GM21786 (cell line): ENCODE data around the gene WDFY4.

ENCODE experiments used
- ATAC-seq: cut with Tn5 transposase; IDR thresholded peaks from one replicate; pipeline ENCODE4 v1.9.1; 2021; ENCODE audit not compliant: unreplicated experiment

WDFY4 gene

DNA sequence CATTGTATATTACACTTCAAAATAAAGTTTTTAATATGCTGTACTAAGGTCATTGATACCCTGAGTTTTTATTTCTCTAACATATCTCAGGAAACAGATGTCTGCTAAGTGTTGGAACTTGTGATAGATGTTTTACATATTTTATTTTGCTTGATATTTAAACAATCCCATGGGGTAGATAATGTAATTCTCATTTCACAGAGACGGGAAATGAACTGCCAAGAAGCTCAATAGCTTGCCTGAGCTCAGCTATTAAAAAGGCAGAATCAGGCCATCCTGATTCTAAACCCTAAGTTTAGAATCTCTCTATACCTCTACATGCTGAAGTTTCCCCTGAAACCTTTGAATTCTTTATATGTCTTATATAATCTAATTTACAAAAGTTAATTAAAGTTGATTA is 128.6 kb downstream of the WDFY4 start:
- no peak for ATAC-seq

DNA sequence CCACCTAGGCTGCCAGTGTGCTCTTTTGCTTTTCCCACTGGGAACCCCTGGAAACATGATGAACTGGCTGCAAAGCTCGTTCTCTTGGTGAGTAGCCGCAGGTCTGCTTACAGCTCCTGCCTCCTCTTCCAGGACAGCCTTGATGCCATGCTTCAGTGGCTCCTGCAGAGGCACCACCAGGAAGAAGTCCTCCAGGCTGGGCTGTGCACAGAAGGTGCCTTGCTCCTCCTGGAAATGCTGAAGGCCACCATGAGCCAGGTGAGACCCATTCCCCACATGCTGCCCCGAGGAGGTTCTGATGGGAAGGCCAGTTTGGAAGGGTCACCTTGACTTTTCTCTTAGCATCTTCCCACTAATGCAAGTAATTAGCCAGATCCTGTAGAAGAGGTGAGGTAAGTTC is 129.2 kb downstream of the WDFY4 start:
- no peak for ATAC-seq

DNA sequence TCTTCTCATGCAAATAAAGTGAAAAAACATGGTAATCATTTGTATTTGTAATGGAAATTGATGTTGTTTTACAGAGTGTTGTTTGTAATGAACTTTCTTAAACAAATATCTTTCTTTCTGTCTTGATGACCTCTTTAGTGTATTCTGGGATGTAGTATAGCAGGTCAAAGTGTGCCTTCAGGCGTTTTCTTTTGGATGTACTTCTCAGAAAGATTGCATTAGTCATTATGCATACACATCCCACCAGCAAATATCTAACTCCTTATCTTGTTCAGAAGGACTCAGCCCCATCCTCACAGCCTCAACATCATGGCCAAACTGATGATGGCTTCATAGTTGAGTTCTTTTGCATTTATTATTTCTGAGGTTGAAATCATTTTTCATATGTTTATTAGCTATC is 130.3 kb downstream of the WDFY4 start:
- ATAC-seq, result no peak

DNA sequence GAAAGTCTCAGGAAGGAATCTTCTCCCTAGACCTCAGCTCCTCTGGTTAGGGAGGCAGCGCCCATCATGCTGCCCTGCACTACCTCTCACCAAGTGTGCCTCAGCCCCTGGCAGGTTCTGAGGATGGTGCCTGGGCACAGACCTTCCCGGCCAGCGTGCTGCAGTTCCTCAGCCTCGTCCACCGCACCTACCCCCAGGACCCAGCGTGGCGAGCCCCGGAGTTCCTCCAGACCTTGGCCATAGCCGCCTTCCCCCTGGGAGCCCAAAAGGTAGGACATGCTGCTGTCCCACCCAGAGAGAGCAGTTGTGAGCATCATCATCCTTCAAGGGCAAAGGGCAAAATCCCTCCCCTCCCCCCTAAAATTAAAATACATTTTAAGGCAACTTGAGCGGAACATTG is 132.5 kb downstream of the WDFY4 start:
- ATAC-seq, result no peak

DNA sequence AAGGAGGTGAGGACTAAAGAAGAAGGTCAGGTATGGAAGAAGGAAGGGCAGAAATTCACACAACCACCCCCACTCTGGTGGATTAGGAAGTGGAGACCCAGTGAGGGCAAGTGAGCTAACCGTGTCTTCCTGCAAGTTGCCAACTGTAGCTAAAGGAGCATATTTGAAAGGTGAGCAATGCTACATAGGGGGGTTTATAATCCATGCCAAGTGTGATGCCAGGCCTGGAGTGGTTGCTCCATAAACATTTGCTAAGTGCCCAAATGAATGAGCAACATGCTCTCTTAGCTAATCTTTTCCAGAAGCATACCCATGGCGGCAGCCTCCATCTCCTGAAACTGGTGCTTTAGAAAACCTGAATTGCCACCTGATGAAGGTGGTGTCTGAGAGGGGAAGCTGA is 133.4 kb downstream of the WDFY4 start:
- no peak for ATAC-seq

DNA sequence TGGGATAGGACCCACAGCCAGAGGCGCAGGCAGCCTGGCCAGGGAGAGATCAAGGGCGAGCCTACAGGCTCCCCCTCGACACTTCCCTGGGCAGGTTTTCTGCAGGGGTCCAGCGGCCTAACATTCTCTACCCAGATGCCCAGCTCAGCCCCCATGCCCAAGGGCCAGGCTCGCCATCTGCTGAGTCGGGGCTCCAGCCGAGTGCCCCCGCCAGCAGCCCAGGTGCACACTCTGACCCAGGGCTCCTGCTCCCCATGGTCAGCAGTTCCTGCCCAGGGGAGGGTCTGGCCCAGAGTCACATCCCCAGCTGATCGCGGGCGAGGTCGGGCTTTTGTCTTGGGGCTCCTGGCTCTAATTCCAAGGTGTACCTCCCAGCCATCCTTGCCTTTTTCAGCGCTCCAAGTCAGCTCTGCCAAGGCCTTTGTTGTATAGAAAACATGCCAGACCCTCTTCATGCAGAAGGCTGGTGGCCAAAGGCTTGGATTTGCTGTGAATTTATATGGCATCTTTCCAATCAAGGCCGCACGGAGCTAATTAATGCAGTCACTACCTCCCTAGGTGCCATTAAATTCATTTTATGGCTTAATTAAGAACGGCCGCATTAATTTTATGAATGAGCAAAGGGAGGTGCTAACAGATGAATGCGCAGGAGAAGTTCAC is 134.3 kb downstream of the WDFY4 start:
- no peak for ATAC-seq

DNA sequence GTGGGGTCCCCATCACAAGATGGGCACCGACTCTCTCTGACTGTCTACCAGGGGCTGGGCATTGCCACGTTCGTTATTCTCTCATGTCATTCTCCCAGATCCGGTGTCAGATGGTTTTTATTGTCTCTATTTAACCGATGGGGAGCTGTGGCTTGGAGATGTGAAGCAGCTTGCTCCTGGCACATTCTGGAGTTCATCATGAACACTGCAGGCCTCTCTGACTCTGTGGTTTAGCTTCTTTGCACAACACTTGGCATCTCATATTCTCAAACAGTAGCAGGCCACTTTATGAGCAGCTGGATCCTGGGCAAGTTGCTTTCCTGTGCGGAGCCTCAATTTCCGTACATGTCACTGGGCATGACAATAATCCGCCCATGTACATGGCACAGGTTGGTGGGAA is 135.1 kb downstream of the WDFY4 start:
- ATAC-seq, result no peak

DNA sequence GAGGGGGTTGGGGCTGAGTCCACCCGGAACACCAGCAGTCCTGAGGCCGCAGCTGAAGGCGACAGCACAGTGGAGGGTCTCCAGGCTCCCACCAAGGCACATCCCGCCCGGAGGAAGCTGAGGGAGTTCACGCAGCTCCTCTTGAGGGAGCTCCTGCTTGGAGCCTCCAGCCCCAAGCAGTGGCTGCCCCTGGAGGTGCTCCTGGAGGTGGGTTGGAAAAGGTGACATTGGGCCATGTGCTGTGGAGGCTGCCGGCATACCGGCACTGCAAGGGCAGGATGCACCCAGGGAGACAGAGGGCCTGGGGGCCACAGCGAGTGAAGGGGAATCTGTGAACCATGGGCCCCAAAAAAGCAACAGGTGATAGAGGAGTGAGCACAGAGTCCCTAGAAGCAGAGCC is 135.6 kb downstream of the WDFY4 start:
- no peak for ATAC-seq

DNA sequence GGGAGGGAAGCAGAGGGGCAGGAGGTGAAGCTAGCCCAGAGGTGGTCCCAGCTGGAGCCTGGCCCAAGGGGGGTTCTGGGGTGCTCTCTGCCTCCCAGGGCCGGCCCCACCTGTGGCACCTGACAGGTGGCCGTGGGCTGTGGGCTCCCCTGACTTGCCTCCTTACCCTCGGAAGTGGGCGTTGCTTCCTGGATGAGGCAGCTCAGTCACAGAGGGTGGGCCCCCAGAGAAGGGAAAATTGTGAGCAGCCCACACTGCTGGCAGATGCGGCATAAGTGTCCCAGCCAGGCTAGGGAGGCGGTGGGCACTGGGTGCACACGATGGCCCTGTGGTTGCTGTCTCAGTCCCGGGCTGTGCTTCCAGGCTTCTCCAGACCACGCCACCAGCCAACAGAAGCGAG is 136.0 kb downstream of the WDFY4 start:
- no peak for ATAC-seq

DNA sequence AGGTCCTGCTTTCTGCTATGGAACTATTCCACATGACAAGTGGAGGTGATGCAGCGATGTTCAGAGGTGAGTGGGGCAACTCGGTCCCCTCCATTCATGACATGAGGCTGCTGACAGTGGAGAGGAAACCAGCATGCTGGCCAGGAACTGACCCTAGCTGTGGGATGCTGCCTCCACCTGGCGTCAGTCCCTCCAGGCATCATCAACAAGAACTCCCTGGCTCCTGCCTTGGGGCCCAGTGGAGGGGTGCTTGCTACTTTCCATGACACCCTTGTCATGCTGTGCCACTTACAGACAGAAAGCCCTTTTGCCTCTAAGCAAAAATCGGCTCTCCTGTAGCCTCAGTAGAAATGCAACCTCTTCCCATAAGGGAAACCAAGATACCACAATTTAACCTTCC is 136.4 kb downstream of the WDFY4 start:
- ATAC-seq, result no peak

DNA sequence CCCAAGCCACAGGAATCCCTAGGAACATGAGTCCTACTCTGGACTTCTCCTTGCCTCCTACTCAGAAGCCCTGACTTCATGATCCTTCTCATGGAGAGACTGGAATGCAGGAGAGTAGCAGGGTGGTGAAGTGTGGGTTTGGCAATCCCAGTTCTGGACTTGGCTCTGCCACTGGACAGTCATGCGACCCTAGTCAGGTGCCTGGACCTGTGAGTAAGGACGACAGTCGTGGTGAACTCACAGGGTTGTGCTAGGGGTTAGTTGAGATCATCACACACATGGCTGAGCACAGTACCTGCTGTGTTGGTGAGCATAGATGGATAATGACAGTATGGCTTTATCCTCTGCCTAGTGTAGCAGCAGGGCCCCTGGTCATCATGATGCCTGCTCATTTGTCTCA is 137.0 kb downstream of the WDFY4 start:
- no peak for ATAC-seq

DNA sequence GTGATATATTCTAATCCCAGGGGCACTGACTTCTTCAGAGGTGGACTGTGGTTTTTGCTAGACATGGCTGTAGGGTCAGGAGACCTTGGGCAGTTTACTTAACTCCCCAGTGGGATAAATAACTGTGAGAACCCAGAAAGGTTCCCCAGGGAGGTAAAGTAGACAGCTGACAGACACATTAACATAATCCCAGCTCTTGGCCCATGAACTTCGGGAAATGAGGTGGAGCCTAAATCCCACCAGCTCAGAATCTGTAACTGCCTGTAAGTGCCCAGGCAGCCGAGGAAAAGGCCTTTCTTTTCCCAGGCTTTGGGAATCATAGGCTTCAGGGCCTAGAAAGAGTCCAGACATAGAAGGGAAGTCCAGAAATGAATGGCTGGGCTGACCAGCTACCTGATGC is 149.0 kb downstream of the WDFY4 start:
- ATAC-seq, result no peak

DNA sequence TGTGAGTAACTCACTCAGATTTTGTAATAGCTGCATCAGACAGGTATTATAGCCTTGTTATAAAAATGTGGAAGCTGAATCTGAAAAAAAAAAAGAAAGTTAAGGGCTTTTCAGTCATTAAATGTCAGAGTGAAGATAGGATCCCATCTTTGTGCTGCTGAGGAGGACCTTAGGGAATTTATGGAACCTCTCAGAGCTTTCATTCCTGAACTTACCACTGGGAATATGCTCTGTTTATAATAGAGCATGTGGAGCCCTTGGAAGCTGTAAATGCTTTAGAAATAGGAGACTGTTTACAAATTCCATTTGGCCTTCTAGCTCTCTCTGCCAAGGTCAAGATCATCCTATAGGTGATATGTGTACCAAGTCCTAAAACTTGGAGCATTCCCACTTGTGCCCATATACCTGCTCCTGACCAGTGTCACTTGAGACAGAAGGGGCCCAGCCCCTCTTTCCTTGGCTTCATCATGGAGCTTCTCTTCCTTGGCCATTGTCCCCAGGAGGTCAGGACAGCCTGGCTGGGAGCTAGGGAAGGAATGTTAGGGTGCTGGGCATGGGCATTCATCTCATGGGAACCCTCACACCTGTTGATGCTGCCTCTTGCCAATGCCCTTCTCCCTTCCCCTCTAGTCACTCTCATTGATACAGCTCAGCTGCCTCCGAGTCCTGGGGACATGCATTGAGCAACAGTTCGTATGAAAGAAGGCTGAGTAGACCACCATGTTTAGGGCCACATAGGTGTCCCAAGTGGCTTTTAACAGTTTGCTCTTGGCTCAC is 149.7 kb downstream of the WDFY4 start:
- no peak for ATAC-seq

DNA sequence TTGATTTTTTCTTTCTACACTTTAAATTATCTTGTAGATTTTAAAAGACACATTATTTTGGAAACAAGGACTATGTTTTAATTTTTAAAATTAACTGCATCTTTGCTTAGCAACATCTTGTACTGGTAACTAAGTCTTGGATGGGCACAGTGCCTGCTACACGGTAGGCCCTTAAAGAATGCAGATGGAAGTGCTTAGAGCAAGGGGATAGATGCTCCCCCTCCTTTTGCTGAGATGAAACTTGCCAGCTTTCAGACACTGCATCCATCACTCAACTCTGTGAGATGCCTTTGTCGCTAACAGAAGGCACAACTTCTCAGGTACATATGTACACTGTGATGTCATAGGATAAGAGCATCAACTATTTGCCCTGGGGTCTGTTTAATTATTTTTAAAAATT is 151.1 kb downstream of the WDFY4 start:
- no peak for ATAC-seq

DNA sequence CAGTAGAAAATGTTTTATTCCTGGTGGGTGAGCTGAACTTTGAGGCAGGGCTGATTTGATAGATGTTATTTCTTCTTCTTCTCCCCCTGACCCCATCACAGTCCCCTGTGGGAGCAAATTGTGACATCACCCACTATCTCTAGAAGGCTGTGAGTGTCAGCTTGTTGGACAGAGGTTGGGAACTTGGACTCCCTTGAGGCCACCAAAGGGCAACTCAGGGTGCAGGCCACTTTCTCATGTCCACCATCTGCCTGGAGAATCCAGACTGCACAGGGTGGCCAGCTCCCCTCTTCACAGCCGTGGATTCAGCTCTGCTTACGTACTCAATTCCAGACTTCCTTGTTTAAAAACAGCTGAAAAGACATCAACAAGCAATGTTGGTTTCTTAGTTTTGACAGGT is 151.9 kb downstream of the WDFY4 start:
- no peak for ATAC-seq

DNA sequence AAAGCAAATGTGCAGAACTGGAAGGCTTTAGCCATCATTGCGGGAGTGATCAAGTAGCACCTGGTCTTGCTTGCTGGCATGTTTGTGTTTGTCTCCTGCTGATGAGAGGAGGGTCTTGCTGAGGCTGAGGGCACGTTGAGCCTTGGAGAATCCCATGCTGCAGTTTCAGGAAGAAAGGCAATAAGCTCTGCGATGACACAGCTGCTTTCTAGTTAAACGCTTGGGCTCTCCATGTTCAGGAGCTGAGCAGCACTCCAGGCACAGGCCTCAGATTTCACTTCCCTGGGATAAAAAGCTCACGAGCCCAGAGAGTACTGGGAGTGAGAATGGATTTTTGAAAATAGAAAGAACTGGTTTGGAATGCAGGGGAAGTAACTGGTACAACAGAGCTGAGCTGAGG is 154.2 kb downstream of the WDFY4 start:
- no peak for ATAC-seq

DNA sequence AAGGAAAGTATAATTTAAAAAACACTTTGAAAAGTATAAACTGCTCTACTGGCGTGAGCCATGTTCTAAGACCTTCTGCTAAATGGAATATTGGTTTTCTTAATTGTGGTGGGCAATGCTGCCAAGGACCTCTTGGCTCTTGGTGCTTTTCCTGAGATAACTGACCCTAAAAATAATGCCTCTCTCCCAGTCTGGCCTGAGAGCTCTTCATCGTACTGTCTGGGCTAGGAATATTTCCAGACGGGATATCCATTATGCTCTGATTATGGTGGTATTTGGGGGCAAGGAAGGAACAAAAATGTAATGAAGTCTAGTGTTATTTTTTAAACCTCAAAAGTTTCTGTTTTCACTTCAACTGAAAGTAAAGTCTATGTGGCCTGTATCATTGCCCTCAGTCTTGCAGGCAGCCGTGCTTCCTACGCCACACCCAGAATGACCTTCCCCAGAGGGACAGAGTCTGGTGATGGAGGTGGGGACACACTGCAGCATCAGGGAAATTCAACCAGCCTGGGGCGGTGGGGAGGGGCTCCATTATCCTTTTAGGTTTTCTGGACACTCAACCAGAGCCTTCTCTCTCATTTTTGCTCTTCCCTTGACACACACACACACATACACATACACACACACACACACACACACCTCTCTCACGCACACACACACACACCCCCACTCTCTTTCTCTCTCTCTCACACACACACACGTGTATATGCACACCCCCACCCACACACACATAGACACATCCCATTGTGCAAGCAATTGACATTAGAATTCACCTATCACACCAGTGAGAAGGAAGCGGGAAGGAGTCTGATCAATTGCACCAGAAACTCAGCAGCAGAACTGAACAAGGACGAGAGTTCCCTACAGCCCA is 155.4 kb downstream of the WDFY4 start:
- ATAC-seq, result no peak

DNA sequence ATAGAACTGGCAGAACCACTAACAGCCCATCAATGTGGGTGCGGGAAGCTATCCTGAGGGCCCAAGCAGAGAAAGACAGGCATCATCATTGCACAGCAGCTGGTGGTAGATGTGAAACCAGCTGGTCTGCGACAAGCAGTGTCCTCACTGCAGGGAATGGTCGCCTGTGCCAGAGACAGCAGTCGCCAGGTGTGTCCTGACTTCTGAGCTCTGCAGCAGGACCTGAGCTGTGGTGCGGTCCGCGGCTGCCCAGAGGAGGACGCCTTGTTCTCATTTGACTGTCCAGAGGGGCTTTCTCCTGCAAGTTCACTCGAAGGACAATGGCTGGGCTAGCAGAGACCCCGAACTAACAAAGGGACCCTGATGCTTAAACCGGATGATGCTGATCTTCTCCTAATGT is 157.6 kb downstream of the WDFY4 start:
- ATAC-seq, result no peak

DNA sequence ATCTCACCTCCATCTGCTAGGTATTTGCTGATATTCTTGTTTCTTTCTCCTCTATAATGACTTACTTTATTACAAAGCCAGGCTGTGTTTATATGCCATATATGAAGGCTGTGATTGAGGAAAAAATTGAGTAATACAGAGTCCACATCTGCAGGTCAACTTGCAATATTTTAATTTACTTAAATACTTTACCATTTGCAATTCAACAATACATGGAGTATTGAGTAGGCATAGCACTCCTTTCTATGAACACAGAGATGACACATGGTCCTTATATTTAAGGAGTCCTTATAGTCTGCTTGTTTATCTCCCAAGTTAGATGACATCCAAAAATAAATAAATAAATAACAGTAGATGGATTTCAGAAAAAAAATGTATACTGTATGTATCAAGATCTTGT is 158.5 kb downstream of the WDFY4 start:
- ATAC-seq, result no peak

DNA sequence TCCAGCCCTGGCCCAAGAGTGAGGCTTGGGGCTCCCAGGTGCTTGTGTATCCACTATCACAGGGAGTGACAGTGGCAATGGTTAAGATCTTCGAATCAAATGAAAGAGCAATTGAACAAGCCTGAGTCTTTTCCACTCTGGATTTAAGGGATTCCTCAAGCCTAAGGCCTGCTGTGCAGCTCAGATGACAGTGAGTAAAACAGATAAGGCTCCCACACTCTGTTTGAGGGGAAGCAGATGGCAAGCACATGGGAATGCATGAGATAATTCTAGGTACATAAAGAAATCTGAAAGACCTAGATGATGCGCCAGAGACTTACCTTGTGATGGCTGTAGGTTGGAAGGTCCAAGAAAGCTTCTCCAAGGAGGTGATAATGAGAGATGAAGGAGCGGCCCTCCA is 159.9 kb downstream of the WDFY4 start:
- no peak for ATAC-seq

DNA sequence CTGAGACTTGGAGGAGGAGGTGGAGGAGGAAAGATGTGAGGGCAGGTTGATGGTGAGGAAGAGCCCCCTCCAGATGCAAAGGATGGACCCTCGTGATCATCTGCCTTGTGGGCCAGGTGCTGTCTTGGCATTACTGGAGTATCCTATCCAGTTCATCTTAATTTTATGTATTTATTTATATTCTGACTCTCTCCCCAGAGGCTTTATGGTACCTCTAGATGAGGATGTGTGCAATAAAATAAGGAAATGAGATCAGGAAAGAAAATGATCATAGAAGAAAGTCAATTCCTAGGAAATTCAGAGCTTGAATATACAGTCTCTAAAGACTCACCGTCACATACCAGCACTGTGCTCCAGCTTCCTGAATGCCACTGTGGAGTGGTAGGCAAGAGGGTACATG is 160.8 kb downstream of the WDFY4 start:
- no peak for ATAC-seq

DNA sequence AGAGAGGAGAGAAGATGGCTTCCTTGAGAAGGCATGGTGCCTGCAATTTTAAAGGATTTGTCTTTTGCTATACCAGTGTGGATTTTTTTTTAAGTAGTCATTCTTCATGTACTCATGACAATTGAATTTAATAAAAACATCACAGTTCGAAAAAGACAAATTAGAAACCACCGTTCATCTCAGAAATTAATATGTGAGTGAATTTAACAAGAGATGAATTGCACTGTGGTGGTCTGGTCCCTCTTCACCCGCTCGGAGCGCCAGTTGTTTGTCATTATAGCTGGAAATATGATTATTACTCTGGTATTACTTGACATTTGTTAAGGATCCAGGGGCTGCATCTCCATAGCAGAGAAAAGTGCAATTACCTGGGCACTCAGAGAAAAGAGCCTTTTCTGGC is 163.0 kb downstream of the WDFY4 start:
- no peak for ATAC-seq
